Right ventricle myocardium inferior (tissue), 1 donor: ENCODE data around the gene NOC2L. TPM values are rescaled to one million over a fixed set of nuclear protein-coding genes. Genes with fewer than 3 reads are reported as not detected.
A peak's percentile ranks its signal among the peaks of the same experiment; 100 is the strongest.

ENCODE experiments used
- ATAC-seq: fragments of 200-7000 bp; cut with Tn5 transposase; one replicate; pipeline ENCODE4 v1.9.1; 2020; ENCODE audit warnings: mild to moderate bottlenecking, moderate library complexity
- DNase-seq: peaks from one replicate; pipeline ENCODE4 v3.0.0; 2021; ENCODE audit errors: missing footprints
- intact Hi-C: fragments of 100-400 bp; cut with DNase I; formaldehyde crosslinking; loops from one replicate; pipeline ENCODE4 v1.11.0; 2022
- total RNA-seq: library from RNA; stranded (reverse); fragmentation: NEBNext Ultra II Directional; extraction: Animal tissue kit (Norgen Biotek cat#: 25700); gene quantifications from one replicate; pipeline ENCODE4 v1.2.1, GENCODE V29; 2021
- donor health status: DM: no; HTN: yes; CAD: no; lungs with severe emphysema.

Gene NOC2L
- total RNA-seq, 1 donor from 2014 or later = 41.7 TPM

DNA sequence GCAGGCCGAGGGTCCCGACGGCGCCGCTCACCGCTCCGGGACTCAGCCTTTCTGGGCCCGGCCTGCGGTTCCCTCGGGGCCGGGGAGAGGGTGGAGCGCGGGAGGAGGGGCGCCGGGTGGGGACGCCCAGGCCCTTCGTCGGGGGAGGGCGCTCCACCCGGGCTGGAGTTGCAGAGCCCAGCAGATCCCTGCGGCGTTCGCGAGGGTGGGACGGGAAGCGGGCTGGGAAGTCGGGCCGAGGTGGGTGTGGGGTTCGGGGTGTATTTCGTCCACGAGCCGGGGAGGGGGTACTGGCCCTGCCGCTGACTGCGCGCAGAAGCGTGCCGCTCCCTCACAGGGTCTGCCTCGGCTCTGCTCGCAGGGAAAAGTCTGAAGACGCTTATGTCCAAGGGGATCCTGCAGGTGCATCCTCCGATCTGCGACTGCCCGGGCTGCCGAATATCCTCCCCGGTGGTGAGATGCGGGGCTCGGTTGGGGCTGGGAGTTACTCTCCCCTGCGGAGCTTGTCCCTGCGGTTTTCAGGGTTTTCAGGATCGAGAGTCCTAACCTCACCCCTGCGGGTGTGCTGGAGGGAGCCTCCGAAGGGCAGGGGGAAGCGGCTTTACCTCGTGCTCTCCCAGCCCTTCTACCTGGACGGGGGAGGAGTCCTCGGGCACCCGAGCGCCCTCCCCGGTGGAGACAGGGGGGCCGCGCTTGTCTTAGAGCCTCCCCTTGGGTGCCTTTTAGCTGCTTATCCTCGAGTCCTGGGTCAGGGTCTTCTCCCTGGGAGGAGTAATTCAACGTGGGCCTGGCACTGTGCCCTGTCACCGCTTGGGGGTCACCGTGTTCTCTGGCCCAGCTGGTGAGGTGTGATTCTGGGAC, 33.3 kb downstream of the NOC2L start:
- ATAC-seq = peak; percentile 42

DNA sequence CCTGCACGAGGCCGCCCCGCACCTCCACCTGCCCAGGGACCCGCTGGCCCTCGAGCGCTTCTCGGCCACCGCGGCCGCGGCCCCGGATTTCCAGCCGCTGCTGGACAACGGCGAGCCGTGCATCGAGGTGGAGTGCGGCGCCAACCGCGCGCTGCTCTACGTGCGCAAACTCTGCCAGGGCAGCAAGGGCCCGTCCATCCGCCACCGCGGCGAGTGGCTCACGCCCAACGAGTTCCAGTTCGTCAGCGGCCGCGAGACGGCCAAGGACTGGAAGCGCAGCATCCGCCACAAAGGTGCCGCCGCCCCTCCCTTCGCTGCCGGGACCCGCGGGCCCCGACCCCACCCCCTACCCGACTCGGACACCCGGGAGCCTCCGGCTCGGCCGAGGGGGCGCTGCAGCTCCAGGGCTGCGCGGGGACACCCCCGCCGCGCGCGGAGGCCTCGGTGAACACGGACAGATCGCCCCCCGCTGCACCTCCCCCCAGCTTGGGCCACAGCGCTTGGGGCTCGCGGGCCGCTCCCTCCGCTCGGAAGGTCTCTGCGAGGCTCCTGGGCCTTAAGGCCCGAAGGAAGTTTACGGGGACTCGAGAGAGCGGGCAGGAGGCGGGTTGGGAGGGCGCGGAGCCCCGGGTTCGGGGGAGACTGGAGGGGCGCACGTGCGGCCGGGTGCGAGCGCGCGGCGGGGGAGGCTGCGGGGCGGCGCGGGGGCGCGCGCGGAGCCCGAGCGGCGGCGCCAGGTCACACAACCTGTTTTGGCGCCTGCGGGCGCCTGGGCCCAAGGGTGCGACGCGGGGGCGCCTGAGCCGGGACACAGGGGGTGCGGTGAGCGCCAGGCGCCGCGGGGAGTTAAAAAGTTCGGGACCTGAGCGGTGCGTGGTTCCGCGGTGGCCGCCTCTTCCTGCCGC, 34.1 kb downstream of the NOC2L start:
- ATAC-seq (no peak), DNase-seq (no peak)
- intact Hi-C loops = no loop called here

More for the DNA sequence above, 33.3 kb downstream of the NOC2L start:
- intact Hi-C loops = no loop called here
- DNase-seq = no peak

DNA sequence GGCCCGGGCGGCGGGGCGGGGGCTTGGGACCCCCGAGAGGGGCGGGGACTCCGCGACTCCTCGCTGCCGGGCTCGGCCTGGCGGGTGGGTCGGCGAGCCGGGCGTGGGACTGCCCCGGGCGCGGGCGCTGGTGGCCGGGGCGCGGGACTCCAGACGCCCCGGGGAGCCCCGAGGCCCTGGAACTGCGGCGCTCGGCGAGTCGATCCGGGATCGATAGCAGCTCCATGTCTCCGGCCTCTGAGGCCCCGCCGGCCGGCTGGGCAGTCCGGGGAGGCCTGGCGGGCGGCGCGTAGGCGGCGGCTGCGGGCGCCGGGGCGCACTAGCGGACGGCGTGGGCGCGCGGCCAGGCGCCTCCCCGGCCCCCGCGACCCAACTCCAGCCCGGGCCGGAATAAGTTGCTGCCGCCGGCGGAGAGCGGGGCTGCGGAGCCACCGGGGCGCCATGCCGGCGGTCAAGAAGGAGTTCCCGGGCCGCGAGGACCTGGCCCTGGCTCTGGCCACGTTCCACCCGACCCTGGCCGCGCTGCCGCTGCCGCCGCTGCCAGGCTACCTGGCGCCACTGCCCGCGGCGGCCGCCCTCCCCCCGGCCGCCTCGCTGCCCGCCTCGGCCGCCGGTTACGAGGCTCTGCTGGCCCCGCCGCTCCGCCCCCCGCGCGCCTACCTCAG, 34.9 kb downstream of the NOC2L start:
- intact Hi-C loops = no loop called here
- DNase-seq (no peak), ATAC-seq (no peak)

DNA sequence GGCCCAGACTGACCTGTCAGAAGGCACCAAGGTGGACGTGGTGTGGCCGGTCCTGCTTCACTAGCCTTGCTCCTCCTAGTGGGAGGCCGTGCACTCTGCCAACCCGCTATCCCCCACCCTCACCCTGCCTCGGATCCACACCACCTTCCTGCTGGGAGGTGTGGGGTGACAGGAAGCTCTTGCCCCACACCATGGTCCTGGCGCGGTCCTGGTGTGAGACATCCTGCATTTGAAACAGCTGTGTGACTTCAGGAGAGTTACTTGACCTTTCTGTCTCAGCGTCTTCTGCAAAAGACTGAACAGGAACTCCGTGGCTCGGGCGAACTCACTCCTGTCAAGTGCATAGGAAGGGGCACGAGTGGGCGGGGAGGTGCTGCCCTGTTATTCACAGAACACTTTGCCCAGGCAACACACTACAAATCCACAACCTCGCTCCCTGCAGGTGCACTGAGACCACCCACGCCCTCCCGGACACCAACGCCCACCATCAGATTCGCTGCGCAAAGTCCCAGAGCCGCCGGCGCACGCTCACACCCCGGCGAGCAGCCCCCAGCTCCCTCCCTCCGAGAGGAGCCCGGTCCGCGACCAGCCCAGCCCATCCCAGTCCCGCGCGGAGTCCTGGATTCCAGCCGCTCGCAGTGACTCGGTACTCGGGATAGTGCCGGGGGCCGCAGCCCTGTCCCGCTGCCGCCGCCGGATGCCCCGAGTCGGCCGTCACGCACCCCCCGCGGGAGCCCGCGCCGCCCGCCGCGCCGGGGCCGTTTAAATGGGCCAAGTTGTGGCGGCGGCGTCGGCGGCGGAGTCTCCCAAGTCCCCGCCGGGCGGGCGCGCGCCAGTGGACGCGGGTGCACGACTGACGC, 35.7 kb downstream of the NOC2L start, which contains the start of gene SAMD11:
TSS of gene SAMD11 (plus strand) at position 793 of the 860 bp plus-strand sequence. CDS start 509 bp downstream, outside the sequence.
- intact Hi-C loops = no loop called here
- ATAC-seq = peak; percentile 68
- DNase-seq = peak; percentile 87

DNA sequence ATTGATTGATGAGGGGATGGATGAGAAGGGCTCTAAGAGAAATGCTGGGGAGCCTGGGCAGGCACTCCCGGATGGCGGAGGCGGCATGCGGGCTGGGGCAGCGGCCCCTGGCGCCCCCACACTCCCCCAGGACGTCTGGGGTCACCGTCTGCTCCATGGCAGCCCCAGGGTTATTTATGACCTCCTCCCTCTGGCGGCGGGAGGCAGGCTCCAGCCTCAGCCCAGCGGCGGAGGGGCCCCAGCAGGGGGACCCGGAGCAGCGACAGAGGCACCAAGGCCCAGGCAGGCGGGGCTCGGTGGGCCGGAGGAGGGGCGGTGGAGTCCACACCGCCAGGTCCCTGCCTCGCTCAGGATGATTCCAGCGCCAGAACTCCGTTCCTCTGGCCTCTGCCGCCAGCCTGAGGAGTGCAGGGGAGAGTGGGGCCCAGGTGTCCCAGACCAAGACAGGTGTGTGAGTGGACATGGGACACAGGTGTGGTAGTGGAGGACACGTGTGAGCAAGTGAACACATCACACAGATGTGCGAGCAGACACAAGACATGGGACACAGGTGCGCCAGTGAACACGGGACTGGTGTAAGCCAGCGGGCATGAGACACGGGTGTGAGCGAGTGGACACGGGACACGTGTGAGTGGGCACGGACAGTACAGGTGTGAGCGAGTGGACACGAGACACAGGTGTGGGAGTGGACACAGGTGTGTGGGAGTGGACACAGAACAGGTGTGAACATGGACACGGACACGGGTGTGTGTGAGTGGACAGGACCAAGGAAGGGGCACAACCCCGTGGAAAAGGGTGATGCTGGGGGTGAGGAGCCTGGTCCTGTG, 37.8 kb downstream of the NOC2L start:
- intact Hi-C loops = no loop called here
- ATAC-seq (peak; percentile 66), DNase-seq (peak; percentile 81)

DNA sequence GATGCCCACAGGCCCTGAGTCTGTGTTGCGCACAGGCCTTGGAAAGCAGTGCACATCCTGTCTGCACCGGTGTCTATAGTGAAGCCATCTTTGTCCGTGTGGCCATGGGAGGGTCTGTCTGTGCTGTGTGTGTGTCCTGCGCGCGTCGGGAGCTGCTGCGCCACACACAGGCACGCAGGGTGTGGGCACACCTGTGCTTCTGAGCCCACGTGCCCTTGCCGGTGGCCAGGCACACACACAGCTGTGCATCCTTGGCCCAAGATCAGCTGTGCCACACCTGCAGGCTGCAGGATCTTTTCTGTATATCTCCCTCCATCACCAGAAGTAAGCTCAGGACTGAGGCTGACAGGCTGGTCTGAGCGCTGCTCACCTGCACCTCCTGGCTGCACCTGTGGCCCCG, 38.5 kb downstream of the NOC2L start:
- ATAC-seq = no peak
- DNase-seq = no peak
- intact Hi-C loops = no loop called here

DNA sequence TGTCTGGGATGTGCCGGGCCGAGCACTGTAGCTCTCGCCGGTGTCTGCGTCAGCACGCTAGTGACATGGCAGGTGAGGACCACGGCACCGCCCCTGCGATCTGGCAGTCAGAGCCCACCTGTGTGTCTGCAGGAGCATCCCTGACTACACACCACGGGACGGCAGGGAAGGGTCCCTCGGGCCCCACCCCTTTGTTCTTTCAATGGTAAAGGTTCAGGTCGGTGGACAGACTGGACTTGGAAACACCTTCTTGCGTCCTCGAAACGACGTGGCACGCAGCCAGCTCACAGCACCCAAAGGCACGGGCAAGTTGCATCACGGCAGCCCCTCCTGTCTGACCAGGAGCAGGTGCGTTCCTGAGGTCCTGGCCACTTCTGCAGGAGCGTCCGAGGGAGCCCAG, 39.0 kb downstream of the NOC2L start:
- intact Hi-C loops = no loop called here
- ATAC-seq = no peak

DNA sequence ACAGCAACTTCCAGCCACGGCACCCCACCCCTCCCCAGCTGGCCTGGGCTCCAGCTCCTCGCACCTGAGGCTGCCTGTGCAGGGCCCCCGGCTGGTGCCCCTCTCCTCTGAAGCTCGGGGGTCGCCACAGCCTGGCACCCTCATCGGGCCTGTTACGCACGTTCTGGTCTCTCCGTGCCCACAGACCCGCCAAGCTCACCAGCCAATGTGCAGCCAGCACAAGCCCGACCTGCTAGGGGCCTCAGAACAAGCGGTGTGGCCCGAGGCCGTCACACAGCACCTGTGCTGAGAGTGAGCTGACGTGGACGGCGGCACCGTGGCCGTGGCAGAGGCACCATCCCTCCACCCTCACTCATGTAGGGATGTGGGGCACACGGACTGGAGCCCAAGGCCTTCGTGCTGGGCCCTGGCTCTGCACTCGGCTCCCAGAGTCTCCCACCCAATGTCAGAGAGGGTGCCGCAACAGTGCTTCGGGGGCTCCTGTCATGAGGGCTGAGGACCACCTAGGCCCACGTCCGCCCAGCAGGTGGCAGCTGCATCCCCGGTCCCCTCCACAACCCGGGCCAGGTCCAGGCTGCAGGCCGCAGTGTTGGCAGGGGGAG, 39.7 kb downstream of the NOC2L start:
- intact Hi-C loops = no loop called here

More for the DNA sequence above, 39.0 kb downstream of the NOC2L start:
- peak; percentile 50 for DNase-seq

DNA sequence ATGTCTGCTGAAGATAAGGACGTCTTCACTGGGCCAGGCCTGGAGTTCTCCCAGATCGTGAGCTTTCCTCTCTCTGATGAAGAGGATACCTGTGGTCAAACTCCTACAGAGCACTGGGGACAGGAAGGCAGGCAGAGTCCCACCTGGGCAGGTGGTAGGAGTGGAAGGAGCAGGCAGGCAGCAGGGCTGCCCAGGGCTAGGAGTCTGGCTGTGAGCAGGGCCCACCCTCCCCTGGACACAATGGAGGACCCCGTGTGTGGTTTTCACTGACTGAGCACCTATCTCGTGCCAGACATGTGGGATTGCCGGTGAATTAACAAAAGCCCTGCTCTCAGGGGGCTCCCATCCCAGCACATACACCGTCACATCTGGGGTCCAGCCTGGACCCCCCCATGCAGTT, 40.2 kb downstream of the NOC2L start:
- ATAC-seq (no peak), DNase-seq (peak; percentile 51)
- intact Hi-C loops = no loop called here

More for the DNA sequence above, 39.7 kb downstream of the NOC2L start:
- DNase-seq = peak; percentile 46
- ATAC-seq = no peak

DNA sequence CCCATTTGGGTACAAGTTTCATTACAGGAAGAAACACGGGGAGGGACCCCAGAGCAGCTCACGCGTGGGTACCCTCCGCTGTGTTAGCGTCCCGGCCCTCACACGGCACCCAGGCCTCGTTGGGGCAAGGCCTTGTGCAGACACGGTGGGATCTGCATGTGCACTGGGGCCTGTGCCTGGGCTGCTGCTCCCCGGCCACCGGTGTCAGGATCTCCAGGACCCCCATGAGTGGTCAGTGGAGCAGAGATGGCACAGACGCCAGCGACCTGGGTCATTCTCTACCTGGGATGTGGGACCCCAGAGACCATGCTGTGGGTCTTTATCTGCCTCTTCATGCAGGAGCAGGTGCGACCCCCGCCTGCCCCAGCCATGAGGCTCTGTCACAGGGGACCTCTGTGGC, 40.7 kb downstream of the NOC2L start:
- ATAC-seq = no peak
- peak; percentile 39 for DNase-seq
- intact Hi-C loops = no loop called here

DNA sequence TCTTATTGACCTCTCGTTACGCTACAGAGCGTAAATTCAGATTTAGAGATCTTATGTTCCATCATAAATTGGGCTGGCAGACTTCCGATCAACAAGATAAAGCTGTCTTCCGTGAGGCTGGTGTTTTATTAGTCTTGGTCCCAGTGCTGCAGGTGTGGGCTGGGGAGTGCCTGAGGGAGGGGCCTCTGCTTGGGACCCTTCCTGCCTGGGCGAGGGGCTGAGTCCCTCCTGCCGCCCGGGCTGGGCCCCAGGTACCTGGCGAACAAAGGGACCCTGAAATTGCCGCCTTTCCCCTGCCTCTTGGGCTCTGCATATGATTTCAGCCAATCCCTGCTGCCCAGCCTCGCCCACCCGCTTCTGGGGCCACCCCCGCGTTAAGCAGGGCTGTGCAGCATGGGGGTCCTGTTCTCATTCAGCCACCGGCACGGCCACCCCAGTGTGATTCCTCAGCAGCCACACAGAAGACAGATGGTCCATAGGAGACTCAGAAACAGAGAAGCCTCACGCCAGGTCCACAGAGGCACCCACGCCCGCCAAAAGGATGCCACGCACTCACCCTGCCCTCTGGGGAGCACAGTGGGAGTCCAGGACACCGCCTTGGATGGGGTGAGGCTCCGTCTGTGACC, 41.5 kb downstream of the NOC2L start:
- DNase-seq (peak; percentile 44), ATAC-seq (no peak)
- intact Hi-C loops = no loop called here

DNA sequence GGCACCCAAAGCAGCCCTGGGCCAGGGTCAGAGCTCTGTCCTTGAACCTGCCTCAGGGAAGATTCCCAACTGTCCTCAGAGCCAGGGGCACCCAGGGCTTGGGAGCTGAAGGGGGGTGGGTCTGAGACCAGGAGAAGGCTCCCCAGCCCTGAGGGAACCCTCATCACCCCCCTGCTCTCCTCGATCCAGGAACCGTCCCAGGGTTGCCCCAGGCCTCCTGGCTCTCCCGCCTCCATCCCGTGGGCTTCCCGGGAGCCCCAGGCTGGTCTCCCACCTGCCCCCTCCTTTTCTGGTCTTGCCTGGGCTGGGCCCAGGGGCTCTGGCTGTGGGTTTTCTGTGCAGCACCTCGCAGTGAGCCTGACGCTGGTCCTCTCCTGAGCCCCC, 42.0 kb downstream of the NOC2L start:
- DNase-seq (no peak), ATAC-seq (no peak)

DNA sequence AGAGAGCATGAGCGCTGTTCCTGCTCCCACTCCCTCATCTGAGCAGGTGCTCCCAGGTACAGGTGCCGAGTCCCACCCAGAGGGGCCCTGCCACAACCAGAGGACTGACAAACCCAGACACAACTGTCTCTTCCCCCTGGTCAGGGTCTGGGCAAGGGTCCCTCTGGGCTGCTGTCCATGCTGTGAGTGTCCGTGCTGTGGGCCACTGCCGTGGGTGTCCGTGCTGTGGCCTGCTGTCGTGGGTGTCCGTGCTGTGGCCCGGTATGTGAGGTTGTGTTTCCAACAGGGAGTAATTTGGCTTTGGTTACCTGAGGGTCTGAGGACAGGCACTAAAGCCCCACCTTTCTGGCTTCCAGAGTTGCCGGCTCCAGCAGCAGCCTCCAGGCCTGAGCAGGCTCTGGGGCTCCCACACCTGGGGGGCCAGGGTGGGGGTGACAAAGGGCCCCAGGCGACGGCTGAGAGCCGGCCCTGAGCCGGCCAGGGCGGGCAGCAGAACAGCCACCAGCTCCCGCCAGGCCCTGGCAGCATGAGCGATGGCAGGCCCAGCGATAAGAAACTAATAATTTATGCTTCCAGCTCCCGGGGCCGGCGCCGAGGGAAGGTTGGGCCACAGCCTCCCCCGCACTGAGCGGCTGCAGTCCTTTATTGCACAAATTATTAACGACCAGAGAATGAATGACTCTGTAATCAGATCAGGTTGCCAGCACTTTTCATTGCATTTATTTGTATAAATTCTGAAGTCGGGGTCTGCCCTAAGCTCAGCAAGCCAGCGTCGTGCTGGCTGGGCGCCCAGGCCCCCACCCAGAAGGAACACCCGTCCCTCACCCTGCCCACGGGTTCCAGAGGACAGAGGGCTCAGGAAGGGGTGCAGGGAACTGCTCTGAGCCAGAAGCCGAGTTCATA, 42.6 kb downstream of the NOC2L start:
- DNase-seq (peak; percentile 54), ATAC-seq (no peak)
- intact Hi-C loops = no loop called here

More for the DNA sequence above, 42.0 kb downstream of the NOC2L start:
- intact Hi-C loops = no loop called here

DNA sequence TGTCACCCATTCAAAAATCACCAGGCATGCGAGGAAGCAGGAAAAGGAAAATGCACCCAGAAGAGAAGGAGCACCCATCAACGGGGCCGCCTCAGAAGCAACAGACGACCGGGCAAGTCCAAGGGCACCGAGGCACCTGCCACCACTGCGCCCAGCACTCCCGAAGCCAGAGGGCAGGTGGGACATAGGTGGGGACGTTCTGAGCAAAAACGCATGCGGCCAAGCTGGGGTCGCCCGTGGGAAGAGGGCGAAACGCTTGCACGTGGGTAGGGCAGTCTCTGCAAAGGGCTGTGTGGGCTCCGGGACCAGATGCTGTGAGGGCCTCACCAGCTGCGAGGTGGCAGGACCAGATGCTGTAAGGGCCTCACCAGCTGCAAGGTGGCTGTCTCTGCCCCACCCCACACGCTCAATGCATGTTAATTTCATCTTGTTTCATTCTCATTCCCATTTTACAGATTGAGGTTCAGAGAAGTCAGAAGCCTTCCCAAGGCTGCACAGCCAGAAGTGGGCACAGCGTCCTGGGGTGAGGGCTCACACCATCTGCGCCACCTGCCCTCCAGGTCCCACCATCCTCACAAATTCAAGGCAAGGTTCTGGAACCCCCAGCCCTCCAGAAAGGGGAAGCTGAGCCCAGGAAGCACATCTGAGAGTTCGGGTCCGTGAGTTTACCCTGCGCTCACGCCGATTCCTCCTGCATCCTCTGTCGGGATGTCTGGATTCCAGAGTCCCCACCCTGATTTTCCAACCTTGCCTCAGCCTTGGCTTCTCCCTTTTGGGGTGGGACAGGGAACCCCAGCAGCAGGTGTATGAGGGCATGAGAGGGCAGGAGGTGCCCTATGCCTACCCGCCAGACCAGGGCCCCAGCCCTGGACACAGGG, 43.5 kb downstream of the NOC2L start:
- ATAC-seq = no peak
- peak; percentile 48 for DNase-seq
- intact Hi-C loops = no loop called here

DNA sequence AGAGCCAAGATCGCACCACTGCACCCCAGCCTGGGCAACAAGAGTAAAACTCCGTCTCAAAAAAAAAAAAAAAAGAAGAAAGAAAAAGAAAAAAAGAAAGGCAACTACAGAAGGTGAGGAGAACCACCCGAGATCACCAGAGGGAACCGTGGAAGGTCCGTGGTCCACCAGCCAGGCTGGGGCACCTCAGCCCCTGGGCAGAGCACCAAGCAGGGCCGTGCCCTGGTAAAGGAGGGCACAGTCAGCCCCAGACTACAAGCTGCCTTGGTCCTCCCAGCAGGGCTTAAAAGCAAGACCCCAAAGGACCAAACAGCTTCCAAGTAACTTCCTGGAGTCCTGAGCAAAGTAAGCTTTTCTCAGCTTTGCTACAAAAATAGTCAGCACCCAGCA, 44.2 kb downstream of the NOC2L start:
- DNase-seq = peak; percentile 13
- intact Hi-C loops = no loop called here

More for the DNA sequence above, 44.2 kb downstream of the NOC2L start:
- ATAC-seq = no peak
